C4-2B (cell line): ENCODE data around the gene BCHE.

Source experiments
- CTCF ChIP-seq: fragments of 450-650 bp; conservative IDR thresholded peaks from 2 replicates; pipeline ENCODE4 v1.5.1; 2017; ENCODE audit warnings: mild to moderate bottlenecking
- ZFX ChIP-seq: fragments of 450-650 bp; IDR thresholded peaks from 2 replicates; pipeline ENCODE4 v1.6.1; 2017

GRCh38 chr3:165744025-165744424 lies 93.2 kb downstream of the BCHE start:
- TF ChIP-seq CTCF (no peak), ZFX (no peak)
